IPS-20b (cell line): Measurements from ENCODE around the gene LRBA.
"Not testable (repeated sequence)": the region's sequence is repeated elsewhere in the genome, so short reads cannot be mapped to it uniquely, and the experiment has no call there.

Experiments
- H3K27ac ChIP-seq: one replicate; pipeline ENCODE4 v1.5.1; 2013; ENCODE audit warnings: low read length
- H3K27me3 ChIP-seq: 2 replicates; pipeline ENCODE4 v1.6.1; 2013; ENCODE audit warnings: mild to moderate bottlenecking, low read length, inconsistent platforms; ENCODE audit not compliant: insufficient read depth
- H3K36me3 ChIP-seq: 2 replicates; pipeline ENCODE4 v1.6.1; 2013; ENCODE audit warnings: low read depth, mild to moderate bottlenecking, inconsistent platforms, low read length, moderate library complexity; ENCODE audit not compliant: insufficient read depth
- H3K4me1 ChIP-seq: 2 replicates; pipeline ENCODE4 v1.6.1; 2013; ENCODE audit warnings: mild to moderate bottlenecking, control low read depth, inconsistent platforms, low read length, moderate library complexity; ENCODE audit not compliant: insufficient read depth
- H3K4me3 ChIP-seq: 2 replicates; pipeline ENCODE4 v1.5.1; 2013; ENCODE audit warnings: mild to moderate bottlenecking, low read length, inconsistent platforms
- H3K9ac ChIP-seq: 2 replicates; pipeline ENCODE4 v1.6.1; 2013; ENCODE audit warnings: low read depth, mild to moderate bottlenecking, inconsistent platforms, low read length, moderate library complexity
- H3K9me3 ChIP-seq: 2 replicates; pipeline ENCODE4 v1.6.1; 2013; ENCODE audit warnings: mild to moderate bottlenecking, low read depth, low read length, inconsistent platforms; ENCODE audit not compliant: insufficient read depth

The LRBA gene

DNA sequence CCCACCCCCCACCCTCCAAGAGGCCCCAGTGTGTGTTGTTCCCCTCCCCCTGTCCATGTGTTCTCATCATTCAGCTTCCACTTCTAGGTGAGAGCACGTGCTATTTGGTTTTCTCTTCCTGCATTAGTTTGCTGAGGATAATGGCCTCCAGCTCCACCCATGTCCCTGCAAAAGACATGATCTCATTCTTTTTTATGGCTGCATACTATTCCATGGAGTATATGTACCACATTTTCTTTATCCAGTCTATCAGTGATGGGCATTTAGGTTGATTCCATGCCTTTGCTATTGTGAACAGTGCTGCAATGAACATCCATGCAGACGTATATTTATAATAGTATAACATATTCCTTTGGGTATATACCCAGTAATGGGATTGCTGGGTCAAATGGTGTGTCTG is 628.7 kb downstream of the LRBA start:
- peaks cover 16% of the 10 kb centered on the region for H3K4me1 ChIP-seq
- not testable (repeated sequence) for H3K9me3 ChIP-seq, H3K9ac ChIP-seq, H3K4me3 ChIP-seq, H3K36me3 ChIP-seq, H3K27me3 ChIP-seq, H3K27ac ChIP-seq

DNA sequence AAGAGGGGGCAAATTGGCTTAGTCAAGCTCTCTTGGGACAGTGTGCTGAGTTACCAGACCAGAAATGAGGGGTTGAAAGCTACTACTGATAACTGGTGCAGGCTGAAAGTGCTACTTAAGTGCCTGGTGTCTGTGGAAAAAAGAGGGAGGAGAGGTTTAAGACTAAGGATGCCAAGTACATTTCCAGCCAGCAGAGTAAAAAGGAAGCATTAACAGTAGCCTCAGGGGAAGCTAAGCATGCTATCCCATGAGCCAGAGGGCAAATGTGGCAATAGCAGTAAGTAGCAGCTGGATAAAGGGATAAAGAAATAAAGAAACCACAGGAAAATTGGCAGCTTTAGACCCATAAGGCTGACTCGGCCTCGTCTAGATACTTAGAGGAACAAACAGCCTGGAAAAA is 629.5 kb downstream of the LRBA start:
- no peak overlapping the region for H3K9ac ChIP-seq
- H3K27me3 ChIP-seq, result no peaks in the 10 kb centered on the region
- peaks cover 16% of the 10 kb centered on the region for H3K4me1 ChIP-seq

DNA sequence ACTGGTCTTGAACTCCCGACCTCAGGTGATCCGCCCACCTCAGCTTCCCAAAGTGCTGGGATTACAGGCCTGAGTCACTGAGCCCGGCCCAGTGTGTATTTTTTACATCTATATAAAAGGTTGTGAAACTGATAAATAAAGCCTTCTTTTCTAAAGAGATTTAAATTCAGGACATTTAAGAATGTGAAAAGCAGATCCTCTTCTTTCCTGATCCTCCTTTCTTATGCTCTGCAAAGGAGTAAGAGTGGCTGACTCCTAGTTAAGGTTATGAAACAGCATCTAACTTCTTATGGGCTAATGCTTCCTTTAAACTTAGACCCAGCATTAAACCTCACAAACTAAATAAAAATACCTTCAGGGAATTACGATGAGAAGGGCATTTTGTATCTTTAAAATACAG is 630.8 kb downstream of the LRBA start:
- Histone ChIP-seq H3K4me3 (no peak overlapping the region), H3K9ac (no peak overlapping the region), H3K4me1 (peaks cover 16% of the 10 kb centered on the region), H3K36me3 (no peaks in the 10 kb centered on the region), H3K27ac (no peak overlapping the region), H3K27me3 (no peaks in the 10 kb centered on the region), H3K9me3 (no peaks in the 10 kb centered on the region)

More for the DNA sequence above, 629.5 kb downstream of the LRBA start:
- H3K9me3 ChIP-seq, result no peaks in the 10 kb centered on the region
- H3K4me3 ChIP-seq, result no peak overlapping the region
- H3K36me3 ChIP-seq, result no peaks in the 10 kb centered on the region
- no peak overlapping the region for H3K27ac ChIP-seq

DNA sequence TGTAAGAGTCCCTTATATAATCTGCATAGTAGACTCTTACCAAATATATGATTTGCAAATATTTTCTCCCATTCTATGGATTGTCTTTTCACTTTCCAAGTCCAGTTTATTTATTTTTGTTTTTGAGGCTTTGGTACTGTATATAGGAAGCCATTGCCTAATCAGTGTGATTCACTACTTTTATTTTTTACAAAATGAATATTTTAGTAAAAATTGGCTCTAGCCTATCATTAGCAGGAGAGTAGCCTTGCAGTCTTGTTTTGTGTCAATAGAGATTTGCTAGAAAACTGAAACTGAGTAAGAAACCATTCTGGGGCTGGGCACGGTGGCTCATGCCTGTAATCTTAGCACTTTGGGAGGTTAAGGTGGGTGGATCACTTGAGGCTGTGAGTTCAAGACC is 633.1 kb downstream of the LRBA start:
- H3K27me3 ChIP-seq, result no peaks in the 10 kb centered on the region
- no peaks in the 10 kb centered on the region for H3K36me3 ChIP-seq
- H3K9me3 ChIP-seq, result no peaks in the 10 kb centered on the region
- no peak overlapping the region for H3K9ac ChIP-seq
- no peak overlapping the region for H3K27ac ChIP-seq
- H3K4me1 ChIP-seq, result peaks cover 16% of the 10 kb centered on the region
- no peak overlapping the region for H3K4me3 ChIP-seq

DNA sequence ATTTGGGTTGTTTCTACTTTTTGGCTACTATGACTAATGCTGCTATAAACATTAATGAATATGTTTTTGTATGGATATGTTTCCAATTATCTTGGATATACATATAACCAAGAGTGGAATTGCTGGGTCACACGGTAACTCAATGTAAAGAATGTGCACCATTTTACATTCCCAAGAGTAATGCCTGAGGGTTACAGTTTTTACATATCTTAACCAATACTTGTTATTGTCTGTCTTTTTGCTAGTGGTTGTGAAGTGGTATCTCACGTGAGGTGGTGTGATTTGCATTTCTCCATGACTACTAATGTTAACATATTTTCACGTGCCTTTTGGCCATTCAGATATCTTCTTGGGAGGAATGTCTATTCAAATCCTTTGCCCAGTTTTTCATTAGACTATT is 633.5 kb downstream of the LRBA start:
- H3K27me3 ChIP-seq, result no peaks in the 10 kb centered on the region
- H3K4me1 ChIP-seq, result peaks cover 16% of the 10 kb centered on the region
- H3K27ac ChIP-seq, result no peak overlapping the region
- H3K4me3 ChIP-seq, result no peak overlapping the region
- H3K9ac ChIP-seq, result no peak overlapping the region
- no peaks in the 10 kb centered on the region for H3K36me3 ChIP-seq
- no peaks in the 10 kb centered on the region for H3K9me3 ChIP-seq

DNA sequence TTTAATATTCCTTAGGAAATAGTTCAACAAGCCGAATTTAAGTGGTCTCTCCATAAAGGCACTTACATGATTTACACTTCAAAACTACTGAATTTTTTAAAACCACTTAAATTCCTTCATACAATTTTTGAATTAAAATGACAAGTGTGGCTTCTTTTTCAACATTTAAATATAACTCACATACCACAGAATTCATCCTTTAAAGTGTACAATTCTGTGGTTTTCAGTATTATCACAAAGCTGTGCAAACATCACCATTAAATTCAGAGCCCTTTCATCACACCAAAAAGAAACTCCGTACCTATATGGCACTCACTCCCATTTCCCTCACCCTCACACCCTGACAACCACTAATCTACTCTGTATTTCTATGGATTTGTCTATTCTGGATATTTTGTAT is 634.0 kb downstream of the LRBA start:
- Histone ChIP-seq H3K4me3 (no peak overlapping the region), H3K9me3 (no peaks in the 10 kb centered on the region), H3K36me3 (no peaks in the 10 kb centered on the region), H3K4me1 (peaks cover 16% of the 10 kb centered on the region), H3K27ac (no peak overlapping the region), H3K27me3 (no peaks in the 10 kb centered on the region), H3K9ac (no peak overlapping the region)

DNA sequence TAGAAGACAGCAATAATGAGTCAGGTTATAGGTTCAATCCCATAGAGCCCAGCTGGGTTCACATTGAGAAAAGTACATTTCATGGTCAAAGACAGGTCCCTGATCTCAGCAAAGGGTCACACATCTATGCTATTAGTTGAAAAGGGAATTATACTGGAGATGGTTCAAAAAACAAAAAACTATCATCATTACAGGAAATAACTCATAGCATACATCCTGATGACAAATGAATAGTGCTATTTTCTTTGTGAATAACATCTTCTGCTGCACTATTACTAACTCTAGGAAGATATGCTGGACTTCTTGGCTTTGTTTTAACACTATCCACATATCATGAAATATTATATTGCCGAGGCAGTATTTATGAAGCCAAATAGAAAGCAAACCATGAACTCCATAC is 635.6 kb downstream of the LRBA start:
- Histone ChIP-seq H3K9ac (no peak overlapping the region), H3K27me3 (no peaks in the 10 kb centered on the region), H3K4me1 (peaks cover 7% of the 10 kb centered on the region; the same call in 1 of the 2 replicates), H3K9me3 (no peaks in the 10 kb centered on the region), H3K27ac (no peak overlapping the region), H3K36me3 (no peaks in the 10 kb centered on the region), H3K4me3 (no peak overlapping the region)

DNA sequence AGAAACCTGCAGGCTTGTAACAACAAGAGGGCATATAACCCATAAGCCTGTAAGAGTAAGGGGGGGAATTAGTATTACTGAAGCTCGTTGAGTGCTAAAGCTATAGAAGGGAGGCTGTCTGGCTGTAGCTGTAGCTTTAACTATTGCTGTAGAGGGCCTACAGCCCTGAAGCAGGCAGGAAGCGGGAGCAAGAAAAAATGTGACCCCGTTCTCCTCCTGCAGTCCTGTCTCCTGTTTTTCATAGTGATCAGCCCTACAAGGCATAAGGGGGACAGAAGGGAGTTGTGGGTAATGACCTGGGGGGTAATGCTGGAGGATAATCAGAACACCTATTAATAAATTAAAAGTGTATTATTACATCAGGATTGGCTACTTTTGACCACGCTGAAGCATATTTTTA is 640.1 kb downstream of the LRBA start:
- Histone ChIP-seq H3K36me3 (no peaks in the 10 kb centered on the region), H3K4me1 (no peaks in the 10 kb centered on the region), H3K4me3 (no peak overlapping the region), H3K27ac (no peak overlapping the region), H3K9ac (no peak overlapping the region), H3K27me3 (peaks cover 3% of the 10 kb centered on the region; the same call in 1 of the 2 replicates), H3K9me3 (no peaks in the 10 kb centered on the region)

DNA sequence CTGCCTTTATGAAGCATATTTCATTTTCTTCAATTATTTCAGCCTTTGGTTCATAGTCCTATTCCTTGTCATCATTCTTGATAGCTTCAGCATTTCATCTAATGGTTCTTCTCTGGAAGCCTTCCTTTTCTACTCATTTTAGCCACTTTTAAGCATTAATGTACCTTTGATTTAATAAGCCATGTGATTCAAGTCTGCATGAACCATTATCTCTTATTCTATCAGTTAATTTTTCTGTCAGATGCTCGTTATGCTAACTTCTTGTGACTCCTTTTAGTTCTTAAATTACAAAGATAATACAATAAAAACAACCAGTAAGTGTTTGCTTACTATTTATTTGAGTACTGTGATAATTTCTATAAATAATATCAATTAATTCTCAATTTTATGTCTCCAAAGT is 643.2 kb downstream of the LRBA start:
- H3K9me3 ChIP-seq, result no peaks in the 10 kb centered on the region
- H3K9ac ChIP-seq, result no peak overlapping the region
- no peaks in the 10 kb centered on the region for H3K36me3 ChIP-seq
- H3K27me3 ChIP-seq, result peaks cover 30% of the 10 kb centered on the region
- H3K4me3 ChIP-seq, result no peak overlapping the region
- no peak overlapping the region for H3K27ac ChIP-seq
- H3K4me1 ChIP-seq, result peaks cover 10% of the 10 kb centered on the region; the same call in 1 of the 2 replicates

DNA sequence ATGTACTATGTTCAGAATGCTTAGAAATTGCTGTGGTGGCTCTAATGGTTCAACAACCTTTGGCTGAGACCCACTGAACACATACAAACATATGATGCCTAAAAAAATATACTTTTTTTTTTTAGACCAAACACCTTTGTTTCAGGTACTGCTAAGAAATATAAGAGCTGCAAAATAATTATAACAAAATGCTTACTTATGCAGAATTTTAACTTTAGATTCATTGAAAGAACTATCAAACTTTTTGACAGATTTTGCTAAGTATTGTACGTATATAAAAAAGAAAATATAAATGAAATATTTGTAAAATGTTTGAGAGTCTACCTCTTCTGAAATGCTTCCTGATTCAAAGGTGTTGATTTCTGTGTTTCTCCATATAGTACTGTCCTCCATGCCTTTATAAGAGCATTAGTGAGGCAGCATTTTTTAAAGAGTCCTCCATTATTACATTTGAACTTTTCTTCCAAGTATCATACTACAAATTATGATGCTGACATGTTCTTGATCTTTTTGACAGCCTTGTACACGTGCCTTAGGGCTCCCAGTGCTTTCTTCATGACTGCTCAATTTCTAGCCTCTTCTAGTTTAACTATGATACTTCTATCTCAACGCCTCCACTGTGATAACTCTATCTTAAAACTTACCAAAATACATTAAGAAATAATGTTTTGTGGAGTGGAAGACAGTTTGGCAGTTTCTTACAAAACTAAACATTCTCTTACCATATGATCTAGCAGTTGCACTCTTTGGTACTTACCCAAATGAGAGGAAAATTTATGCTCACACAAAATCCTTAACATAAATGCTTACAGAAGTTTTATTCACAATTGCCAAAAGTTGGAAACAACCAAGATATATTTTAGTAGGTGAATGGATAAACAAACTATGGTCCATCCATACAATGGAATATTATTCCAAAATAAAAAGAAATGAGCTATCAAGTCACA is 645.4 kb downstream of the LRBA start:
- Histone ChIP-seq H3K27me3 (peaks cover 30% of the 10 kb centered on the region), H3K4me1 (peaks cover 20% of the 10 kb centered on the region; the same call in 1 of the 2 replicates), H3K9me3 (no peaks in the 10 kb centered on the region), H3K36me3 (no peaks in the 10 kb centered on the region), H3K27ac (no peak overlapping the region), H3K9ac (no peak overlapping the region), H3K4me3 (no peak overlapping the region)

DNA sequence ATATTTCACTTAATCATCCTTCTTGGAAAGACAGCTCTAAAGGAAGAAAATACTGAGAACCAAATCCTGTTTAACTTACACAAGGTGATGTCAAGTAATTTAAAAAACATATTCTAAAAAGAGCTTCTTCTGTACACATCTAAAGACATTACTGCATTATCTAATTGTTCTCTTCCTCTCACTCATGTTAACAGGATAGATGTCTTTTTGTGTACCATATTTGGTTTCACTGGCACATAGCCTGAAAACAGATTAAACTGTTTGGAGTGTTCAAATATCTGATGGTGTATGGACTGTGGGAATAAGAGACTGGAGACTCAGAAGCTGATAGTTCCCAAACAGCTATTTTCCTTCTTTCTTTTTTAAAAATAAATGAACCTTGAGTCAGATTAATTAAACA is 646.4 kb downstream of the LRBA start:
- Histone ChIP-seq H3K27ac (no peak overlapping the region), H3K4me1 (peaks cover 20% of the 10 kb centered on the region; the same call in 1 of the 2 replicates), H3K27me3 (peaks cover 30% of the 10 kb centered on the region), H3K4me3 (no peak overlapping the region), H3K9me3 (no peaks in the 10 kb centered on the region), H3K9ac (no peak overlapping the region), H3K36me3 (no peaks in the 10 kb centered on the region)

DNA sequence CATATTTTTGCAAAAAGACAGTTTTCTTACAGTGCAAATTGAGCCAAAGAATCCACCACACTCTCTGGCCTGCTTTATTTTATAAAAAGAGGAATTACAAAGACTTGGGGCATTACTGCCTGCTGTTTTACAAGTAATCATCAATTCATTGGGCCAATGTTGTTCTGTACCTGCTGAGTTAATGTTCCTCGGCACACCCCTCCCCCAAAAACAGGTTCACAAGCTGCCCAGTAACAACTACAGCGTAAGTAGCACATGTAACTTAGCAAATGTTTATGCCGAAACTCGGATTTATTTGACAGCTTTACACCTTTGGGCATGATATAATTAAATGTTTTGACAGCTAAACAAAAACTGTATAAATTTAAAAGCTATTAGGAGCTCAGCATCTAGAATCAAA is 647.8 kb downstream of the LRBA start:
- H3K9ac ChIP-seq, result no peak overlapping the region
- H3K27ac ChIP-seq, result no peak overlapping the region
- H3K36me3 ChIP-seq, result no peaks in the 10 kb centered on the region
- H3K4me1 ChIP-seq, result peaks cover 20% of the 10 kb centered on the region; the same call in 1 of the 2 replicates
- H3K9me3 ChIP-seq, result no peaks in the 10 kb centered on the region
- peaks cover 30% of the 10 kb centered on the region for H3K27me3 ChIP-seq
- peak overlapping the region; percentile 47; the same call in 1 of the 2 replicates for H3K4me3 ChIP-seq
